Endodermal cell (in vitro differentiated cells): ENCODE measurements around the gene JAKMIP2. TPM values are rescaled to one million over a fixed set of nuclear protein-coding genes. Genes with fewer than 3 reads are reported as not detected.

Experiments used
- DNase-seq: peaks from one replicate; pipeline ENCODE4 v3.0.0-alpha.2; 2017
- H3K27ac ChIP-seq: 2 replicates; pipeline ENCODE4 v1.5.1; 2013; ENCODE audit warnings: mild to moderate bottlenecking, low read depth, low read length, moderate library complexity
- H3K27me3 ChIP-seq: 2 replicates; pipeline ENCODE4 v1.6.1; 2013; ENCODE audit warnings: mild to moderate bottlenecking, low read length, moderate library complexity; ENCODE audit not compliant: insufficient read depth, control insufficient read depth, poor library complexity, severe bottlenecking
- H3K36me3 ChIP-seq: 2 replicates; pipeline ENCODE4 v1.7.0; 2013; ENCODE audit warnings: mild to moderate bottlenecking, low read length, moderate library complexity; ENCODE audit not compliant: control insufficient read depth, insufficient read depth
- H3K4me1 ChIP-seq: one replicate; pipeline ENCODE4 v1.7.0; 2013; ENCODE audit warnings: low read length; ENCODE audit not compliant: control insufficient read depth, insufficient read depth
- H3K4me3 ChIP-seq: 2 replicates; pipeline ENCODE4 v1.5.1; 2013; ENCODE audit warnings: mild to moderate bottlenecking, low read length, moderate library complexity
- H3K9ac ChIP-seq: 2 replicates; pipeline ENCODE4 v1.6.1; 2013; ENCODE audit warnings: mild to moderate bottlenecking, low read length, moderate library complexity; ENCODE audit not compliant: poor library complexity, severe bottlenecking; ENCODE audit errors: extremely low read depth
- H3K9me3 ChIP-seq: 2 replicates; pipeline ENCODE4 v1.6.1; 2013; ENCODE audit warnings: mild to moderate bottlenecking, low read length, moderate library complexity; ENCODE audit not compliant: control insufficient read depth
- H3K27ac Mint-ChIP-seq: 2 replicates; pipeline ENCODE4 v1.8.0; 2020; ENCODE audit warnings: mixed read lengths
- H3K27me3 Mint-ChIP-seq: 2 replicates; pipeline ENCODE4 v1.8.0; 2021; ENCODE audit warnings: mild to moderate bottlenecking, mixed read lengths; ENCODE audit not compliant: insufficient read depth
- H3K36me3 Mint-ChIP-seq: 2 replicates; pipeline ENCODE4 v1.8.0; 2020; ENCODE audit warnings: low read depth, mixed read lengths
- H3K4me1 Mint-ChIP-seq: 2 replicates; pipeline ENCODE4 v1.8.0; 2020; ENCODE audit warnings: mixed read lengths
- H3K4me3 Mint-ChIP-seq: 2 replicates; pipeline ENCODE4 v1.8.0; 2020; ENCODE audit warnings: mild to moderate bottlenecking, moderate library complexity, mixed read lengths
- H3K9me3 Mint-ChIP-seq: 2 replicates; pipeline ENCODE4 v1.8.0; 2020; ENCODE audit warnings: mild to moderate bottlenecking, mixed read lengths
- CTCF ChIP-seq: fragments of 200-600 bp; sonication (generic); conservative IDR thresholded peaks from 2 replicates; pipeline ENCODE4 v1.5.0; 2021; ENCODE audit warnings: antibody characterized with exemption, mild to moderate bottlenecking
- WGBS, 2 experiments: methylation state at CpG; one replicate each; pipeline versions ENCODE4 v1.1.5 to v1.1.7; 2013; ENCODE audit warnings: missing lambda C conversion rate in 2 of 2, mixed read lengths in 1 of 2; ENCODE audit not compliant: insufficient coverage in 1 of 2, insufficient read length in 1 of 2; 5-methylcytosine and 5-hydroxymethylcytosine counted together
- total RNA-seq, 2 donors: library from RNA; stranded (reverse); fragmentation: NEBNext Ultra II Directional in 1 of 2; extraction: Animal tissue kit (Norgen Biotek cat#: 25700) in 1 of 2; gene quantifications; 2 replicates in 1 of 2; 3 replicates in 1 of 2; pipeline ENCODE4 v1.2.1, GENCODE V29; 2021

The JAKMIP2 gene
- total RNA-seq, 2 donors from 2014 or later = 6.9 to 16.7 TPM

DNA sequence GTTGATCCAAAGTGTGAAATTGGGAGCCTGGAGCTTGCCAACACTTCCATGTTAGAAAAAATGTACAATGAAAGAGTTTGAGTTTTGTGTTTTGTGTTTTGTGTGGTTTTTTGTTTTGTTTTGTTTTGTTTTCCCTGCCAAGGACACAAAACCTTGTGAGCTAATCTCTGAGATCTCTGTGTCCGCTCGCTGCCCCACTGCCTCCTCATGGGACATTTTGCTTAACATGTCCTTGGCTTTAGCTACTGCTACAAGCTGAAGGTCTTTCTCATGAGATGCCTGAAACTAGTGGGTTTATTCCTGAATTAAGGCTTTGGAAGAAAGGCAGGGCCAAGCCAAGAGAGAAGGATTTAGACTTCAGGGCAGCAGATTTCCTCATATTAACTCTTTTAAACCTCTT, 7.3 kb upstream of the JAKMIP2 start:
- Mint-ChIP-seq H3K27ac (no peak overlapping the region), H3K4me3 (no peak overlapping the region), H3K36me3 (no peaks in the 10 kb centered on the region), H3K27me3 (no peaks in the 10 kb centered on the region), H3K4me1 (peaks cover 13% of the 10 kb centered on the region), H3K9me3 (no peaks in the 10 kb centered on the region)
- Histone ChIP-seq H3K27me3 (no peaks in the 10 kb centered on the region), H3K9me3 (no peaks in the 10 kb centered on the region), H3K36me3 (no peaks in the 10 kb centered on the region), H3K4me1 (peaks cover 5% of the 10 kb centered on the region), H3K9ac (no peak overlapping the region), H3K4me3 (no peak overlapping the region), H3K27ac (no peak overlapping the region)
- no peak for DNase-seq
- WGBS, 2 experiments = 95 to 100% methylated on average over 2 of the region's 2 CpGs
- no peak for TF ChIP-seq CTCF

GRCh38 chr5:147788023-147788422, 5.5 kb upstream of the JAKMIP2 start:
- Mint-ChIP-seq H3K36me3 (no peaks in the 10 kb centered on the region), H3K27me3 (peaks cover 6% of the 10 kb centered on the region), H3K27ac (no peak overlapping the region), H3K4me3 (no peak overlapping the region), H3K9me3 (no peaks in the 10 kb centered on the region), H3K4me1 (peaks cover 13% of the 10 kb centered on the region)
- H3K9me3 ChIP-seq = no peaks in the 10 kb centered on the region
- no peak for TF ChIP-seq CTCF
- H3K36me3 ChIP-seq = no peaks in the 10 kb centered on the region
- no peak overlapping the region for H3K27ac ChIP-seq
- H3K4me1 ChIP-seq = peaks cover 5% of the 10 kb centered on the region
- H3K9ac ChIP-seq = no peak overlapping the region
- no peak overlapping the region for H3K4me3 ChIP-seq
- no peaks in the 10 kb centered on the region for H3K27me3 ChIP-seq
- DNase-seq = no peak

DNA sequence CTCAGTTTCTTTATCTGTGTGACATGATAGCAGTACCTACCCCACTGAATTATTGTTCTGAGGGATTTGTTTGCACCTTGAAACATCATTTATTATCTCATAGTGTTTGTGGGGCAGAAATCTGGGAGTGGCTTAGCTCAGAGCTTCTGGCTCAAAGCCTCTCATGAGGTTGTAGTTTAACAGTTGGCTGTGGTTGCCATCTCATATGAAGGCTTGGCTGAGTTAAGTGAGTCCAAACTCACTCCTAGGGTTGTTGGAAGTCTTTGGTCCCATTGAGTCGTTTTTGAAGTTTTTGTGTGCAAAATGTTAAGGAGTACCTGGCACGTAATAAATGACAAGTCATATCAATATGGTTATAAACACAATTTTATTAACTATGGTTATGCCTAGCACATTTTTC, 3.6 kb upstream of the JAKMIP2 start:
- Histone ChIP-seq H3K36me3 (no peaks in the 10 kb centered on the region), H3K9ac (no peak overlapping the region), H3K4me1 (peaks cover 5% of the 10 kb centered on the region), H3K4me3 (no peak overlapping the region), H3K27ac (no peak overlapping the region), H3K9me3 (no peaks in the 10 kb centered on the region), H3K27me3 (no peaks in the 10 kb centered on the region)
- Mint-ChIP-seq H3K9me3 (no peaks in the 10 kb centered on the region), H3K4me1 (peaks cover 24% of the 10 kb centered on the region), H3K36me3 (no peaks in the 10 kb centered on the region), H3K27ac (no peak overlapping the region), H3K4me3 (no peak overlapping the region), H3K27me3 (peaks cover 6% of the 10 kb centered on the region)
- 88 to 92% methylated on average over 1 to 2 of the region's 2 CpGs for WGBS, 2 experiments
- no peak for TF ChIP-seq CTCF
- no peak for DNase-seq
